B cell (primary cell): ENCODE results near the gene S100A8. TPM values are rescaled to one million over a fixed set of nuclear protein-coding genes. Genes with fewer than 3 reads are reported as not detected.

Source experiments
- ATAC-seq: fragments of 200-7000 bp; cut with Tn5 transposase; one replicate; pipeline ENCODE4 v1.10.0; 2021; ENCODE audit warnings: low read depth, mild to moderate bottlenecking, moderate number of reproducible peaks, moderate library complexity
- CTCF ChIA-PET: fragments of 350-600 bp; sonication (Branson Sonifier 250); formaldehyde crosslinking; loops from one replicate; lab custom pipeline; 2021; ENCODE audit warnings: antibody characterized with exemption, inconsistent platforms; lab: Charles Lee
- POLR2A ChIA-PET: fragments of 350-600 bp; sonication (Branson Sonifier 250); formaldehyde crosslinking; loops from one replicate; lab custom pipeline; 2021; ENCODE audit warnings: antibody characterized with exemption; lab: Charles Lee
- DNase-seq: peaks from one replicate; pipeline ENCODE4 v3.0.0; 2013
- H2AFZ ChIP-seq: 2 replicates; pipeline ENCODE4 v1.6.1; 2012; ENCODE audit warnings: mild to moderate bottlenecking, low read depth, low read length; ENCODE audit not compliant: insufficient read depth, poor library complexity, severe bottlenecking
- H3K27ac ChIP-seq, 2 donors: 1 replicate in 1 of 2; 2 replicates in 1 of 2; pipeline ENCODE4 v1.5.1; 2012 to 2013; ENCODE audit warnings: low read length in 2 of 2, mild to moderate bottlenecking in 2 of 2, moderate library complexity in 1 of 2
- H3K27me3 ChIP-seq, 4 experiments: fragments of 200-600 bp in 1 of 4; sonication (generic) in 1 of 4; replicated peaks in 1 of 4; 1 replicate in 2 of 4; 2 replicates in 2 of 4; pipeline versions ENCODE4 v1.6.1 to v1.7.0; 2013 to 2016; ENCODE audit warnings: low read length in 3 of 4, mild to moderate bottlenecking in 2 of 4, mixed read lengths in 1 of 4, moderate library complexity in 1 of 4; ENCODE audit not compliant: insufficient read depth in 4 of 4, control insufficient read depth in 3 of 4; ENCODE audit errors: control extremely low read depth in 1 of 4
- H3K36me3 ChIP-seq, 2 experiments: replicated peaks in 1 of 2; 1 replicate in 1 of 2; 2 replicates in 1 of 2; pipeline versions ENCODE4 v1.6.1 to v1.7.1; 2013; ENCODE audit warnings: low read length in 1 of 2; ENCODE audit not compliant: insufficient read depth in 2 of 2, control insufficient read depth in 1 of 2; ENCODE audit errors: control extremely low read depth in 1 of 2, extremely low read depth in 1 of 2
- H3K4me1 ChIP-seq, 2 donors: fragments of 200-600 bp in 1 of 2; sonication (generic) in 1 of 2; 1 replicate in 1 of 2; 2 replicates in 1 of 2; pipeline versions ENCODE4 v1.5.1 to v1.6.1; 2013 to 2017; ENCODE audit warnings: low read length in 2 of 2; ENCODE audit not compliant: control insufficient read depth in 2 of 2, insufficient read depth in 2 of 2
- H3K4me2 ChIP-seq: replicated peaks from 2 replicates; pipeline ENCODE3; 2012; ENCODE audit warnings: mild to moderate bottlenecking, low read depth, low read length; ENCODE audit not compliant: poor library complexity, severe bottlenecking
- H3K4me3 ChIP-seq, 5 experiments: fragments of 200-600 bp in 1 of 5; sonication (generic) in 1 of 5; 1 replicate in 3 of 5; 2 replicates in 2 of 5; pipeline versions ENCODE4 v1.5.1 to v1.7.0; 2011 to 2016; ENCODE audit warnings: low read length in 4 of 5, mild to moderate bottlenecking in 4 of 5, low read depth in 2 of 5, control low read depth in 1 of 5, moderate library complexity in 1 of 5; ENCODE audit not compliant: insufficient read depth in 1 of 5; ENCODE audit errors: control extremely low read depth in 1 of 5, extremely low read depth in 1 of 5
- H3K79me2 ChIP-seq: fragments of 200-600 bp; sonication (generic); one replicate; pipeline ENCODE4 v1.6.0; 2016; ENCODE audit warnings: low read length; ENCODE audit not compliant: control insufficient read depth, insufficient read depth
- H3K9ac ChIP-seq: fragments of 200-600 bp; sonication (generic); 2 replicates; pipeline ENCODE4 v1.6.1; 2017; ENCODE audit warnings: mild to moderate bottlenecking, low read length, moderate library complexity
- H3K9me3 ChIP-seq, 3 donors: one replicate each; pipeline versions ENCODE4 v1.6.1 to v1.7.1; 2013; ENCODE audit warnings: low read length in 2 of 3; ENCODE audit not compliant: control insufficient read depth in 2 of 3, insufficient read depth in 1 of 3; ENCODE audit errors: control extremely low read depth in 1 of 3
- H4K20me1 ChIP-seq: 2 replicates; pipeline ENCODE4 v1.6.0; 2012; ENCODE audit warnings: mild to moderate bottlenecking, low read length; ENCODE audit not compliant: insufficient read depth, control insufficient read depth, poor library complexity, severe bottlenecking
- H3K27ac Mint-ChIP-seq: one replicate; pipeline ENCODE4 v1.8.0; 2021; ENCODE audit warnings: mixed read lengths
- H3K27me3 Mint-ChIP-seq: one replicate; pipeline ENCODE4 v1.8.0; 2021; ENCODE audit warnings: mixed read lengths
- H3K4me1 Mint-ChIP-seq: one replicate; pipeline ENCODE4 v1.8.0; 2021; ENCODE audit warnings: mixed read lengths
- H3K4me3 Mint-ChIP-seq: one replicate; pipeline ENCODE4 v1.8.0; 2021; ENCODE audit warnings: mixed read lengths
- H3K9me3 Mint-ChIP-seq: one replicate; pipeline ENCODE4 v1.8.0; 2022; ENCODE audit warnings: mixed read lengths; ENCODE audit not compliant: insufficient read depth
- EZH2 ChIP-seq: IDR thresholded peaks from 2 replicates; pipeline ENCODE4 v1.6.1; 2012; ENCODE audit warnings: borderline replicate concordance, low read depth, mild to moderate bottlenecking, moderate library complexity, low read length; ENCODE audit not compliant: insufficient read depth, poor library complexity, severe bottlenecking
- WGBS: methylation state at CpG from one replicate; pipeline ENCODE4 v1.1.5; 2013; ENCODE audit warnings: missing lambda C conversion rate; ENCODE audit not compliant: insufficient coverage; 5-methylcytosine and 5-hydroxymethylcytosine counted together
- intact Hi-C: fragments of 100-400 bp; cut with micrococcal nuclease; formaldehyde crosslinking; loops from one replicate; pipeline ENCODE4 v1.10.0; 2022
- polyA plus RNA-seq: library from polyadenylated mRNA; depleted of rRNA; stranded (reverse); fragments of >200 nt; gene quantifications from 2 replicates; pipeline ENCODE4 v1.2.3, GENCODE V29; 2012
- total RNA-seq, 2 donors: library from RNA; stranded (reverse); fragments of 120-200 nt in 1 of 2; gene quantifications; 1 replicate in 1 of 2; 2 replicates in 1 of 2; pipeline versions ENCODE4 v1.2.3 to v1.2.4, GENCODE V29; 2013 to 2022
- TF ChIP-seq, protein P1 (sequence below): fragments of 200-600 bp; IDR thresholded peaks from one replicate; pipeline ENCODE4 v1.8.0; 2022; ENCODE audit warnings: antibody characterized with exemption, mild to moderate bottlenecking

S100A8 gene
- total and polyA plus RNA-seq, 2 donors (not counting 1 experiment from before 2014, with no cell fraction given), result 3.3 to 16.7 TPM

DNA sequence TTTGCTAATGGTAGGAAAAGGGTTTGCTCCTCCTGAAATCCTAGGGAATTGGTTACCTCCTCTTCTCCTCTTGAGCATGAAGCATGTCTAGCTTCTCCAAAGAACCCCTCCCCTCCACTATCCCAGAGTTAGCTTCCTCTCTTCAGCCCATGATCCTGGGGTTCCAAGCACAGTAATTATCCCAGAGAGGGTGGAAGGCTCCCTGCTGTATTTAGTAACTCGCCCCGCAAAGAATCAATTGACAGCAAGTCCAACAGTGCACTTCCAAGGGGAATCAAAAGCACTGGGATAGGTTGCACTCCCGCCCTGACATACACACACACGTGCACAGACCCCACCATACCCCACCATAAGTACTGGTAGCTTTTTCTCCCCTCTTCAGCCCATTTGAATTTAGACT is 3.1 kb downstream of the S100A8 start:
- POLR2A ChIA-PET, result no interaction called here

DNA sequence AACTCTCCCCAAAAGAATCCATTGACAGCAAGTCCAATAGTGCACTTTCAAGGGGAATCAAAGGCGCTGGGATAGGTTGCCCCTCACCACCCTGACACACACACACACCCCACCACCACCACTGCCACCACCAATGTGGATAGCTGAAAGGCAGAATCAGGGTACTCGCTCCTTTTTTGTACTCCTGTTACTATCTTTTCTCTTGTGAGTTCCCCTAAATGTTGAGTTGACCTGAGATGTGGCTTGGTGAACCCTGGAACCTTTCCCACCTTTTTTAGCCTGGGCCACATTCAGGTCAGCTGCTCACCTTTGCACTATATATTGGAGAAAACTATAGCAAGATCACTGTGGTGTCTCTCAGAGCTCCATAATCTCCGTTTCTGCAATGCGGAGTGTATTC is 3.9 kb downstream of the S100A8 start:
- no peaks in the 10 kb centered on the region for H3K4me1 ChIP-seq
- no peaks in the 10 kb centered on the region for H3K4me1 Mint-ChIP-seq
- intact Hi-C loops, result no loop called here
- WGBS, result no CpG with 5 or more reads among the region's 4 CpGs
- no peak overlapping the region for H3K4me2 ChIP-seq
- H2AFZ ChIP-seq, result no peak overlapping the region
- H3K27me3 ChIP-seq, result peaks cover 0 to 4% (median 0%) of the 10 kb centered on the region in 4 experiments
- ATAC-seq, result no peak
- POLR2A ChIA-PET, result no interaction called here
- no peaks in the 10 kb centered on the region for H3K9me3 ChIP-seq
- no peak overlapping the region for H3K4me3 ChIP-seq
- no peaks in the 10 kb centered on the region for H3K79me2 ChIP-seq
- no peak overlapping the region for H3K27ac Mint-ChIP-seq
- TF ChIP-seq, protein P1, sequence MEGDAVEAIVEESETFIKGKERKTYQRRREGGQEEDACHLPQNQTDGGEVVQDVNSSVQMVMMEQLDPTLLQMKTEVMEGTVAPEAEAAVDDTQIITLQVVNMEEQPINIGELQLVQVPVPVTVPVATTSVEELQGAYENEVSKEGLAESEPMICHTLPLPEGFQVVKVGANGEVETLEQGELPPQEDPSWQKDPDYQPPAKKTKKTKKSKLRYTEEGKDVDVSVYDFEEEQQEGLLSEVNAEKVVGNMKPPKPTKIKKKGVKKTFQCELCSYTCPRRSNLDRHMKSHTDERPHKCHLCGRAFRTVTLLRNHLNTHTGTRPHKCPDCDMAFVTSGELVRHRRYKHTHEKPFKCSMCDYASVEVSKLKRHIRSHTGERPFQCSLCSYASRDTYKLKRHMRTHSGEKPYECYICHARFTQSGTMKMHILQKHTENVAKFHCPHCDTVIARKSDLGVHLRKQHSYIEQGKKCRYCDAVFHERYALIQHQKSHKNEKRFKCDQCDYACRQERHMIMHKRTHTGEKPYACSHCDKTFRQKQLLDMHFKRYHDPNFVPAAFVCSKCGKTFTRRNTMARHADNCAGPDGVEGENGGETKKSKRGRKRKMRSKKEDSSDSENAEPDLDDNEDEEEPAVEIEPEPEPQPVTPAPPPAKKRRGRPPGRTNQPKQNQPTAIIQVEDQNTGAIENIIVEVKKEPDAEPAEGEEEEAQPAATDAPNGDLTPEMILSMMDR, result no peak
- no peak for TF ChIP-seq EZH2
- H3K27me3 Mint-ChIP-seq, result peaks cover 33% of the 10 kb centered on the region
- H4K20me1 ChIP-seq, result no peaks in the 10 kb centered on the region
- DNase-seq, result no peak
- H3K9me3 Mint-ChIP-seq, result no peaks in the 10 kb centered on the region
- no peak overlapping the region for H3K4me3 Mint-ChIP-seq
- no peak overlapping the region for H3K27ac ChIP-seq
- H3K9ac ChIP-seq, result no peak overlapping the region
- CTCF ChIA-PET, result no interaction called here
- H3K36me3 ChIP-seq, result no peaks in the 10 kb centered on the region

More for the DNA sequence above, 3.1 kb downstream of the S100A8 start:
- ATAC-seq, result no peak
- no peak for DNase-seq
- H3K27ac ChIP-seq, result no peak overlapping the region
- no peak overlapping the region for H2AFZ ChIP-seq
- WGBS, result 95% methylated on average over 2 of the region's 4 CpGs
- no peaks in the 10 kb centered on the region for H3K9me3 Mint-ChIP-seq
- H3K27me3 ChIP-seq, result peaks cover 0 to 5% (median 0%) of the 10 kb centered on the region in 4 experiments
- CTCF ChIA-PET, result no interaction called here
- H3K4me3 ChIP-seq, result no peak overlapping the region
- no peaks in the 10 kb centered on the region for H3K4me1 ChIP-seq
- no peaks in the 10 kb centered on the region for H3K79me2 ChIP-seq
- peaks cover 30% of the 10 kb centered on the region for H3K27me3 Mint-ChIP-seq
- H4K20me1 ChIP-seq, result no peaks in the 10 kb centered on the region
- no peak overlapping the region for H3K4me2 ChIP-seq
- H3K4me1 Mint-ChIP-seq, result no peaks in the 10 kb centered on the region
- TF ChIP-seq EZH2, result no peak
- TF ChIP-seq, protein P1, result no peak
- intact Hi-C loops, result no loop called here
- no peak overlapping the region for H3K27ac Mint-ChIP-seq
- no peaks in the 10 kb centered on the region for H3K36me3 ChIP-seq
- H3K9me3 ChIP-seq, result no peaks in the 10 kb centered on the region
- no peak overlapping the region for H3K9ac ChIP-seq
- no peak overlapping the region for H3K4me3 Mint-ChIP-seq
